ENCODE data around the gene PTGFRN.
"Not testable (repeated sequence)": the region's sequence is repeated elsewhere in the genome, so short reads cannot be mapped to it uniquely, and the experiment has no call there.

PTGFRN gene

DNA sequence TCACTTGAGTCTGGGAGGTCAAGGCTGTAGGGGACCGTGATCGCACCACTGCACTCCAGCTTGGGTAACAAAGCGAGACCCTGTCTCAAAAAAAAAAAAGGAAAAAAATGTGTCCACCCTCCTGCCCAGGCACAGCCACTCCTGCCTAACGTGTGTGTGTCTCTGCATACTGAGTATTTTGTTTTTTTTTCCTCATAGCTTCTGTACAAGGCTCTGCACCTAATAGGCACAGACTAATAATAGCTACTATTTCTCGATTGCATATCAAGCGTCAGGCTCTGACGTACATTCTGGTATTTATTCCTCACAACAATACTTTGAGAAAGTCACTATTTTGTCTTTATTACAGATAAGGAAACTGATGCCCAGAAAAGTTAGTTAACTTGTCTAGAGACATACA is 5.0 kb downstream of the PTGFRN start:
- no peak for FAIRE-seq
- DNase-seq (ENCODE audit: insufficient read length, low spot score): no peak

DNA sequence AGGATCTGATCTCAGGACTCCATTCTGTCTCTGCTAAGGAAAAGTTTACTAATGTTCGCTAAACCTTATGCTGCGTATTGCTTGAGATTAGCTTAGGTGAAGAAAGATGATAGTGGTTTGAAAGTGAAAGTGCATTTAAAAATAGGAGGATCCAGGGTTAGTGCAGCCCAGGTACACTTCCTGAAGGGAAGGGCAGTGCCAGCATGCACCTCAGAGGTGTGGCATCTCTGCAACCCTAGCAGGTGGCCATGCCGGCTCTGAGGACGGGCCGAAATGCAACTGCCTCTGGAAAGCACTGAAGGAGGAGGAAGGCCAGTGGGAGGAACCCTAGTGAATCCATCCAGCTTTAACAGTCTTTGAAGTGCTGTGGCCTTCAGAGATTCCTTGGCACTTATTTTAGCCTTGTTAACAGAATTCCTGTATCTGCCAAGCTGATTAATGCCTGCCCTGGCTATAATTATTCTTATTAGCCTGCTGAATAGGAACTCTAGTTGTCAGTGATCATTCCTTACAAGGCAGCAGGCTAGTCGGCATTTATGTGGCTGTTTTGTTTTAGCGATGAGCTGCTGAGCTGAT is 5.5 kb downstream of the PTGFRN start:
- DNase-seq (ENCODE audit: insufficient read length, low spot score) (no peak), FAIRE-seq (no peak)

GRCh38 chr1:116916002-116916401 is 6.3 kb downstream of the PTGFRN start:
- FAIRE-seq (no peak), DNase-seq (ENCODE audit: insufficient read length, low spot score) (no peak)

DNA sequence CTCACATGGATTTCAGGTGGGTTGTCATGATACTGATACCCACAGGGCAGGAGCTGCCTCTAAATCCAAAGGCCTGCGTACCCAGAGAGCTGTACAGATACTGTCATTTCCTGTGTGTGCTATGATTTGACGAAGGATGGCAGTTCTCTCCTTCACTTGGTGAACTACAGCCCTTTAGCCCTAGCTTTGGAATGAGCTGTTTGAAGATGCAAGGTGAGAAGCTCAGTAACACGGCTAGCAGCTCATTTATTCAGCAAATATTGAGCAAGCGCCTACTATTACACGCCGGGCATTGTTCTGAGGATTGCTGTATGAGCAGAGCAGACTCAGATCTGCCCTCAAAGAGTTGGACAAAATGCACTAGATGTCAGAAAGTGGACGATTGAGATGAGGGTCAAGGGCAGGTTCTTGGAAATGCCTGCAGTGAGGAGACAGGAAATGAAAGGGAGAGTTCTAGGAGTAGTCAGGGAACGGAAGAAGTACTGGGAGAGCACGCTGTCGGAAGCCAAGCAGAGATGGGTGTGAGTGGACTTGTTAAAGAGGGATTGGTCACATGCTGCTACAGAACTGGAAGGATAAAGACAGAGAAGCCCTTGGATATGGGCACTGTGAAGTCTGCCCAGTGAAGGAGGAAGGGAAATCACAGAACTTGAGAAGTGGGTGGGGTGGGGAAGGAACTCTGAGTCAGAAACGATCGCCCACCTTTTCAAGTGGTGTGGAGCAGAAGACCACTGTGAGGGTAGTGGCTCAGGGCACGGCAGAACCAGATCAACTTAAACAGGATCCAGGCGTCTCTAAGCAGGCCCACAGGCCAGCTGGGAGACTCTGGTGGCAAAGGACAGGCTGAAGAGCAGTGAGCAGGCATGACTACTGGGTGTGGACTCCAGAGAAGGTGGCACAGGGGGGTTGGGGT is 7.1 kb downstream of the PTGFRN start:
- FAIRE-seq (no peak), DNase-seq (ENCODE audit: insufficient read length, low spot score) (no peak)

DNA sequence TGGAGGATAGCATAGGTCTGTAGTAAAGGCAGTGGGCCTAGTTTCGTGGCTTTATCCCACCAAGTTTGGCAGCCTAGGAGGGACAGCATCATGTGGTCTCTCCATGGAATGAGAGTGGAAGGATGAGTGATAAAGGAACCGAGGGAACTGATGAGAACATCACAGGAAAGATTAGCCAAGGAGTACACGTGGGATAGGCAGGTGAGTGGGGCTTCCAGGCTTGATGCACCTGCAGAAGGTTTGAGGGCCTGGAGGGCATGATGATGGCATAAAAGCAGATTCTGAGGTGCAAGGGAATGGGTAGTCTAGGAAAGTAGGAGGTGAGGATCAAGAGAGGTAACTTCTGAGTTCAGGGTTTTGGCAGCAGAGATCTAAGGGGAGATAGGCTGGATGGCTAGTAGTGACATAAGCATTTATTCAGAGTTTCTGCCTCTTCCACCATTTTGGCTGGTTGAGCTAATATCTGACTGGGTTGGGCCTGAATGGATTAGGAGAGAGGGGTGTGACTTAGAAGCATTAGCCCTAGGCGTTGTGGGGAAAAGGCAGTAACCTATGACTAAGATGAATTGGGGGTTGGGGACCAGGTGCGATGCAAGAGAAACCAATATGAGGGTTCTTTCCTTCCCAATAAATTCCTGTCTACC is 9.1 kb downstream of the PTGFRN start:
- FAIRE-seq (no peak), DNase-seq (ENCODE audit: insufficient read length, low spot score) (no peak)

DNA sequence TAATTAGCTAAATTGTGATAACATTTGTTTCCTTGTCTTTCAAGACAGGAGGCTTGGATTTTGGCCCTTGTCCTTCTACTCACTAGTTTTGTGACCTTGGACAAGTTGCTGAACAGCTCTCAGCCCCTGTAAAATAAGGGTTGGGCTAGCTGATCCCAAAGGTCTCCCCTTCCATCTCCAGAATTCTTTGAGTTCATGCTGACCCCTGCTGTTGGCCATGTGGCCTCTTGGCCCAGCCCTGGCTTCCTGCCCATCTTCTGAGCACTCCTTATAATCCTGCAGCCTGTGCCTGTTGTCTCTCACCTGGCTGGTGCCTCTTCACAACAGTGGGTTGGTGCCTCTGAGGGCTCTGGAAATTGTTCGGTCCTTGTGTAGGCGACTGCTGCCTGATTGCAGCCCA is 10.1 kb downstream of the PTGFRN start:
- FAIRE-seq: no peak

GRCh38 chr1:116920211-116920610 is 10.5 kb downstream of the PTGFRN start:
- DNase-seq (ENCODE audit: insufficient read length, low spot score) (no peak), FAIRE-seq (no peak)

More for the DNA sequence above, 10.1 kb downstream of the PTGFRN start:
- no peak for DNase-seq (ENCODE audit: insufficient read length, low spot score)

DNA sequence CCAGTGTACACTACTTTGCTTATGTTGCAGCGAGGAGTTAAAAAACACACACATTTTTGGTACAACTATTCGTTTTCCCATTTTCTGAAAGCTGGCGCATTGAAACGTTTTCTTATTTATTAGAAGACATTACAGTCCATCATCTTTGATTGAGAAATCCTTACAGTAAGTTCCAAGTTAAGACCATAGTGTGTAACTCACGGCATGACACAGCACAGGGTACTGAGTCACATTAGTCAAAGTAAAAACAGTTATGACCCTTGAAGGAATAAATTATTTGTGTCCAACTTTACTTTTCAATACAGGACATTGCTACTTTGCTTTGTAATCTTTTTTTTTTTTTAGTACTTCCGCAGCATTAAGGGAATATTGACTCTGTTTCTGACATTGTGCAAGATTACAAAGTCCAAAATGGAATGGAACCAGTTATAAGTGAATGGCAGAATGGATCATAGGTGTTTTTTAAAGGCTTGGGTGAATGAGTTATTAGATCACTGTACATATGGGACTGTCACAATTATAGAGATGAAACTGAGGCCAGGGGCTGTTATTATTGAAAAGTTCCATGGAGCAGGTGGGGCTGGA is 11.7 kb downstream of the PTGFRN start:
- no peak for DNase-seq (ENCODE audit: insufficient read length, low spot score)

DNA sequence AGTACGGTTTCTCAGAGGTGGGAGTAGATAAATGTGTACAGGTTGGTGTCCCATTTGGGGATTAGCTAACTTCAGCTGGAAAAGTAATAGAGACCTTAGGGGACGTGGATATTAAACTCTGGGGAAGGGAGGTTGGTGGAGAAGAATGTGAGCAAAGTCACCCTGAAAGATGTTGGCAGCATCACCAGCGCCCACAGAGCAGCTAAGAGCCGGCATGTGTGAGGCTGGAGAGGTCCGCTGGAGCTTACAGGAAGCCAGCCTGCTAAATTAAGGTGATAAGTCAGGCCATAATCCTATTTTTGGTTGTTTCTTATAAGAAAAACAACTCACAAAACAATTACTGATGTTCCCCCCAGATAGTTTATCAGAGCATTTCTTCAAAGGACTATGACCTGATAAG is 12.2 kb downstream of the PTGFRN start:
- no peak for FAIRE-seq
- no peak for DNase-seq (ENCODE audit: insufficient read length, low spot score)

More for the DNA sequence above, 11.7 kb downstream of the PTGFRN start:
- FAIRE-seq: no peak

DNA sequence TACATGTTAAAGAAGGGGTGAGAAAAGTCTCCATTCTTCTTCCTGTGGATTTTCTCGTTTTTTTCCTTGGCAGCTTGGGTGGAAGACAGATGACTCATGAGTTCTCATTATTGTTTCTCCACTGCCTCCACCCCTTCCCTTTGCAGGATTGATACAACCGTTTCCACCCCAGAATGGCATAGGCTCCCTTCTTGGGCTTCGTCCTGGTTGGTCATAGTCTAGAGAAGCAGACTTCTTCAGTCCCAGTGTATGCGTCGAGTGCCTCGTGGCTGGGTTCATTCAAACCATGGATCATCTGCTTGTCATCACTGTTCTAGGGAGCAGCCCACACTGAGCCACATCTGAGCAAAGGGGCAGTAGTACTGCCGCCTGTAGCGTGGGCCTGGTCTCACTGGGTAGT is 13.7 kb downstream of the PTGFRN start:
- no peak for DNase-seq (ENCODE audit: insufficient read length, low spot score)
- no peak for FAIRE-seq

DNA sequence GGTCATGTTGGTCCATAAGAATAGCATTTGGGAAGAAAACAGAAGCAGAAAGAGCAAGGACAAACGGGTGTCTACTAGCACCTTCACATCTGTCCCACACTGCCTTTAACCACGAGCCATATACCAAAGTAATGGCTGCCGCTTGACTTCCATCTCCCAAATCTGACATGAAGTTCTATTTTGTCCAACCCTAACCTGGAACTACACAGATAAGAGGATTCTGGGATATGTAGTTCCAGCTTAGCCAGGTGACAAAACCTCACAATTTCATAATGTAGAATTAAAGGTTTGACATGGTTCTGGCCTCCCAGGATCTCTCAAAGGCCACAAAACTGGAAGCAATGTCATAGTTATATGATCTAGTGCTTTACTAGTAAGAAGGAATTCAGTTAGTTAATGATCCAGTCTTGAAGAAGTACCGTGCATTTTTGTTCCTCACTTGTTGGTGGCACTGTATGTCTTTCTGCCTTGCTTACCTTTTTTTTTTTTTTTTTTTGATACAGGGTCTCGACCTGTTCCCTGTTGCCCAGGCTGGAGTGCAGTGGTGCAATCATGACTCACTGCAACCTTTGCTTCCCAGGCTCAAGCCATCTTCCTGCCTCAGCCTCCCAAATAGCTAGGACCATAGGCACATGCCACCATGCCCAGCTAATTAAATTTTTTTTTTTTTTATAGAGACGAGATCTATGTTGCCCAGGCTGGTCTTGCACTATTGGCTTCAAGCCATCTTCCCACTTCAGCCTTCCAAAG is 17.5 kb downstream of the PTGFRN start:
- FAIRE-seq: no peak
- DNase-seq (ENCODE audit: insufficient read length, low spot score): no peak

DNA sequence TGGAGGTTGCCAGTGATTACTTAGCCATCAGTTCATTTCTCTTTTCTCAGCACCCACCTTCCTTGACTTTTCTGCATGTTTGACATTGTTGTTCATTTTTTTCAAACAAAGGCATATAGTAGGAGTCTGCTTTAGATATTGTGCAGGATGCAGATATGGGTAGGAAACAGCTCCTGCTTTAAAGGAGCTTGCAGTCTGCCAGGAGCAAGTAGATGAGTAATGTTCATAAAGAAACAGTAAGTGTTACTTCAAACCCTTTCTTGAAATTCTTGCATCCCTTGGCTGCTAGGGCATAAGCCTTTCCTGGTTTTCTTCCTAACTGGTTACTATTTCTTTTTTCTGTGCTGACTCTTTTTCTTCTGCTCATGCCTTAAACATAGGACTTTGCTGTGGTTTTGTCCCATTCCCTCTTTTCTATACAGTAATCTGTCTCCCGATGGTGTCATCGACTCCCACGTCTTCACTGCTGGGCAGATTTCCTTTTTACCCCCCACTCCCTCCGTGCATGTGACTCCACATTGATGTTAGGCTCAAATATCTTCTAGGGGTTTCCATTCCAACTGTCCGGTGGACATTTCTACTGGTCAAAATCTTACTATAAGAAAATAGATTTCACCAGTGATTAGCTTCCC is 20.4 kb downstream of the PTGFRN start:
- FAIRE-seq (no peak), DNase-seq (ENCODE audit: insufficient read length, low spot score) (no peak)

- DNase-seq (ENCODE audit: insufficient read length, low spot score) (no peak), FAIRE-seq (no peak)
Observed at GRCh38 chr1:116931016-116931918, 21.6 kb downstream of the PTGFRN start.

GRCh38 chr1:116933606-116934515 is 24.1 kb downstream of the PTGFRN start:
- FAIRE-seq (no peak), DNase-seq (ENCODE audit: insufficient read length, low spot score) (no peak)

GRCh38 chr1:116934586-116935207 is 25.0 kb downstream of the PTGFRN start:
- DNase-seq (ENCODE audit: insufficient read length, low spot score) (no peak), FAIRE-seq (no peak)

- DNase-seq (ENCODE audit: insufficient read length, low spot score): no peak
- FAIRE-seq: no peak
Observed at GRCh38 chr1:116938216-116938615, 28.5 kb downstream of the PTGFRN start.

GRCh38 chr1:116939780-116940543 is 30.2 kb downstream of the PTGFRN start:
- DNase-seq (ENCODE audit: insufficient read length, low spot score); FAIRE-seq: not testable (repeated sequence)
